H54 (cell line): ENCODE data around the gene PARP6.

Experiments used
- DNase-seq: peaks from one replicate; pipeline ENCODE4 v3.0.0; 2011; ENCODE audit warnings: low spot score, mixed read lengths; ENCODE audit not compliant: insufficient read length
- FAIRE-seq: peaks from 3 replicates; lab custom pipeline; 2011; peaks lifted over from hg19 to GRCh38; lab: Jason Lieb, UNC
- POLR2A ChIP-seq: IDR thresholded peaks from 2 replicates; pipeline ENCODE4 v1.6.1; 2011; ENCODE audit warnings: low read depth, mild to moderate bottlenecking, low read length

PARP6 gene

DNA sequence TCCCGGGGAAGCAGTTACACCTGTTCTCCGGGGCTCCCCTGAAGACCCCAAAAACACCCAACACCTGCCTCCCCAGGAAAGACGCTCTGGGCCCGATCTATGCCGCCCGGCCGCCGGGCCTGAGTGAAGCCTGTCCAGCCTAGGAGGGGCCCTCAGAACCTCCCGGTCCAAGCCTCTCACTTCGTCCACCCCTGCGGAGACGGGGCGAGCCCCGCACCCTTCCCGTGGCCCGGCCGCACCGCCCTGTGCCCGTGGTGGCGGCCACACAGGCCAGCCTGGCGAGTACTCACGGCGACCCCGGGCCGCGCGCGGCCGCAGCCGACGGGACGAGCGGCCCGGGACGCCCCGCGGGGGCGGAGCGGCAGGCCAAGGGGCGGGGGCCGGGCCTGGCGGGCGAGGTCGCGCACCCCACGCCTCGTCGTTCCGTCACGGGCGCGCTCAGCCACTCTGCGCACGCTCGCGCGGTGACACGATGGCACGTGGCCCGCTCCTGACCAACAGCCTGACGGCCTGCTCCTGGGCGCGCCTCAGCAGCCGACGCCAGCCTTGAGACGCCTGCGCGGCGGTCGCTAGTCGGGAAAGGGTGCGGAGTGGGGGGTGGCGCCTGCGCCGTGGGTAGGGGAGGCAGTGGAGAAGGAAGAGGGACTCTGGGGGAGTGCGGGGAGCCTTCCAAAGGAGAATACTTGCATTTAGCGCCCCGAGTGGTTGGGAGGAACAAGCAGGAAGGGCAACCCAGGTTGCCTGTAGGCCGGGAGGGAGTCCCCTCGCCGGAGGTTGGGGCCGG lies at the start of gene PARP6:
Gene PARP6 (minus strand): TSS at position 342 of the 784 bp plus-strand sequence. CDS start 5,077 bp downstream, outside the sequence.
- DNase-seq (peak; percentile 96), FAIRE-seq (no peak)
- TF ChIP-seq POLR2A, result peak; percentile 80

DNA sequence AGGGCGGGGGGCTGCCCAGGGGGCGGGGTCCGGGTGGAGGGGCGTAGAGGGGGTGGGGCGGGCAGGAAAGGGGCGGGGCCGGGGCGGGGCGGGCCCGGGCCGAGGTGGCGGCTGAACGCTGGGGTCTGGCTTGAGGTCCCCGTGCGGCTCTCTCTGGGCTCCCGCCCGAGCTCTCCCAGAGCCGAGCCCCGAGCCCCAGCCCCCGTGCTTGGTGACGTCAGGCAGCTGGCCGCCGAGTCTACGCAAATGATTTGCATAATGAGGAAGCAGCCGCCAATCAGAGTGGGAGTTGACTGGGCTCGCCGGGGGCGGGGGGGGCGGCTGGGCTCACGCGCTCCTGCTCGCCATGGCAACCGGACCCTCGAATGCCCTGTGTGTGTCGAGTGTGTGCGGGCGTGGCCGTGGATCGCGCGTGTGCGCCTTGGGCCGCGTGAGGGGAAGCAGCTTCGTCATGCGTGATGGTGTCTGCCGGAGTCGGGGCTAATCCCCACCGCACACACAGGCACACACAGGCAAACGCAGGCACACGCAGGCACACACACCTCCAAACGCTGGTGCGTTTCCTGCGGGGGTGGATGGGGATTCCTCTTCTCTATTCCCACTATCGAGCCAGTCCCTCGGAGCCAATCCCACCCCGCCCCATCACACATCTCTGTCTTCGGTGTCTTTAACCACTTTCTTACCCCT lies 47.8 kb upstream of the PARP6 start, which contains the start of gene CELF6:
Gene CELF6 (minus strand): TSS at position 173 of the 687 bp plus-strand sequence. CDS start 283 bp downstream, outside the sequence.
- peak; percentile 68 for DNase-seq
- no peak for TF ChIP-seq POLR2A
- FAIRE-seq, result no peak

DNA sequence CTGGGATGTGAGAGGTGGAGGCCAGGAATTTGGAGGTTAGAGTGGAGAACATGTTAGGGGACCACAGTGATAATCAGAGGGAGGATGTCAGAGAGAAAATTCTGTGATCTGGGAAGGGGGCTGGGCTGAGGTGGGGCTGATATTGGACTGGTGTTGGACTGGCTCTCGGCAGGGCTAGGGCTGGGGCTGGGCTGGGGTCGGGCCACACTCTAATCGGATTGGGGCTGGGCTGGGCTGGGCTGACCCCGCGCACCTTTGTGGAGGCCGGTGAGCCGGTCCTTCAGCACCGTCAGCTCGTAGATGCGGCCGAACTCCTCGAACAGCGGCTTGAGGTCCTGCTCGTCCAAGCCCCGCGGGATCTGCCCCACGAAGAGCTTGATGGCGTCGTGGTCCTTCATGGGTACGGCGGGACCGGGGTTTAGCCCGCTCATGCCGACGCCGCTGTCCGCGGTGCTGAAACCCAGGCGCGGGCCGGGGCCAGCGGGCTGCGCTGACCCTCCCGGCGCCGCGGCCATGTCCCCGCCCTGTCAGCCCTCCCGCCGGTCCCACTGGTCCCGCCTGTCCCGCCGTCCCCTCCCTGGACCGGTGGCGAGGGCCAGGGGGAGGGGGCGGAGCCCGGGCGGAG lies 47.1 kb upstream of the PARP6 start:
- no peak for FAIRE-seq
- no peak for TF ChIP-seq POLR2A
- DNase-seq, result no peak

GRCh38 chr15:72318408-72318942 lies 46.1 kb upstream of the PARP6 start:
- FAIRE-seq (no peak), DNase-seq (no peak)
- TF ChIP-seq POLR2A, result no peak

- FAIRE-seq, result no peak
- DNase-seq, result no peak
- no peak for TF ChIP-seq POLR2A
Observed at GRCh38 chr15:72315706-72316370, 43.5 kb upstream of the PARP6 start.

- FAIRE-seq (no peak), DNase-seq (no peak)
- TF ChIP-seq POLR2A, result no peak
Observed at GRCh38 chr15:72313881-72314280, 41.5 kb upstream of the PARP6 start.

- FAIRE-seq, result no peak
- no peak for DNase-seq
- TF ChIP-seq POLR2A, result no peak
Observed at GRCh38 chr15:72313448-72313840, 41.1 kb upstream of the PARP6 start.

GRCh38 chr15:72312605-72313447 lies 40.5 kb upstream of the PARP6 start:
- TF ChIP-seq POLR2A, result no peak
- FAIRE-seq (no peak), DNase-seq (peak; percentile 77)

DNA sequence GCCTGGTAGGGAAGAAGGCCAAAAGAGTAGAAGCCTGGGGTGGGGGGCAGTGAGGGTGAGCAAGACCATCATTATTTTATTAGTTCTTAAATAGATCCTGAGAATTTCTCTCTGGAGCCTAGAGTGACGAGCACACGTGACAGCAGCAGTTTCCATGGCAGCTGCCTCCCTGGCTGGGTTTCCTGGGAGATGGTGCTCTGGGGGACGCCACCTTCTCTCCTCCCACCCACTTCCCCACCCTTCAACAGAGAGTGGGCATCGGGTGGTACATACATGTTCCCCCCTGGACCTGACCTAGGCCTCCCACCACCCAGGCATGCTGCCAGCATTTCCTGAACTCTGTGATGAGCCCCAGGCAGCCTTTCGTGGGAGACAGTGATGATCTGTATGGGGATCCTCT lies 34.7 kb upstream of the PARP6 start:
- DNase-seq, result no peak

GRCh38 chr15:72306211-72306785 lies 33.9 kb upstream of the PARP6 start:
- no peak for DNase-seq
- TF ChIP-seq POLR2A, result no peak
- FAIRE-seq, result no peak

More for the DNA sequence above, 34.7 kb upstream of the PARP6 start:
- TF ChIP-seq POLR2A, result no peak
- FAIRE-seq, result no peak

- FAIRE-seq, result no peak
- no peak for DNase-seq
- TF ChIP-seq POLR2A, result no peak
Observed at GRCh38 chr15:72304596-72304995, 32.2 kb upstream of the PARP6 start.

- no peak for FAIRE-seq
- DNase-seq, result no peak
- TF ChIP-seq POLR2A, result no peak
Observed at GRCh38 chr15:72302955-72303354, 30.6 kb upstream of the PARP6 start.
